ENCODE results near the gene POC1B.

The POC1B gene

DNA sequence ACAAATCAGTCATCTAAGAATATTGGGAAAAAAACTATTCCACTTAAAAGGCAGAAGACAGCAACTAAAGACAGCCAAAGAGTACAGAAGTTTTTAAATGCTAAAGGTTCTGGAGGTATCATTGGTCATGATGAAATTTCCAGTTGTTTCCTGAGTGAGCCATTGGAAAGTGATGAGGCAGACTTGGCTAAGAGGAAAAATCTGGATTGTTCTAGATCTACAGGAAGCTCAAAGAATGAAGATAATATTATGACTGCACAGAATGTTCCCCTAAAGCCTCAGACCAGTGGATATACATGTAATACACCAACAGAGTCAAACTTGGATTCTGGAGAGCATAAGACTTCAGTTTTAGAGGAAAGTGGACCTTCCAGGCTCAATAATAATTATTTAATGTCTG is 24.1 kb downstream of the POC1B start:
- DNase-seq (ENCODE audit: insufficient read length, low spot score): no peak
- TF ChIP-seq POLR2A (IDR thresholded peaks at IDR 0.05; ENCODE audit: low read depth, low read length) (no peak), TAF1 (IDR thresholded peaks at IDR 0.05; ENCODE audit: low read depth, low read length) (no peak)
- FAIRE-seq: no peak

GRCh38 chr12:89499857-89500256 is 26.0 kb downstream of the POC1B start:
- no peak for DNase-seq (ENCODE audit: insufficient read length, low spot score)
- FAIRE-seq: no peak
- no peak for TF ChIP-seq TAF1 (IDR thresholded peaks at IDR 0.05; ENCODE audit: low read depth, low read length)
- TF ChIP-seq POU2F2 (IDR thresholded peaks at IDR 0.05; ENCODE audit: low read depth, low read length): no peak
- TF ChIP-seq PAX5 (IDR thresholded peaks at IDR 0.05; ENCODE audit: insufficient read depth, low read length, severe bottlenecking): no peak
- TF ChIP-seq SPI1 (IDR thresholded peaks at IDR 0.05; ENCODE audit: low read depth, low read length): no peak
- no peak for TF ChIP-seq POLR2A (IDR thresholded peaks at IDR 0.05; ENCODE audit: low read depth, low read length)
- no peak for TF ChIP-seq POLR2AphosphoS5 (IDR thresholded peaks at IDR 0.05; ENCODE audit: low read depth, low read length)

DNA sequence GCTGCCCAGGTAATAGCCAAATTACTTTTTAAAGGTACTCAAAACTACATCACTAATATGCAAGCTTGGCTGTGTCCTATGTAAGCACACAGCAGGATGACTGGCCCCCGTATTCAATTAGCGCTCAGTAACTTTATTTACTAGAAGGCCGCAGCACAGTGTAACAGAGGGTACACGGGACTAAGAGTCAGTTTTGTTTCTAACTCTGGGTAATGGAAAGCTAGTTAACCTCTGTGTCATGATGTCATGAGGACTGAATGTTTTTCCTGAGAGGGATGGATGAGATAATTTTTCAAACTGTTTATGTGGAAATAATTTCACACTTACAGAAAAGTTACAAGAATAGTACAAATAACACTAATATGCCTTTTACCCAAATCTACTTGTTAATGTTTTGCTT is 28.4 kb downstream of the POC1B start:
- TF ChIP-seq PAX5 (IDR thresholded peaks at IDR 0.05; ENCODE audit: insufficient read depth, low read length, severe bottlenecking): no peak
- no peak for TF ChIP-seq TAF1 (IDR thresholded peaks at IDR 0.05; ENCODE audit: low read depth, low read length)
- no peak for TF ChIP-seq POLR2AphosphoS5 (IDR thresholded peaks at IDR 0.05; ENCODE audit: low read depth, low read length)
- no peak for TF ChIP-seq SPI1 (IDR thresholded peaks at IDR 0.05; ENCODE audit: low read depth, low read length)
- no peak for TF ChIP-seq POLR2A (IDR thresholded peaks at IDR 0.05; ENCODE audit: low read depth, low read length)
- no peak for TF ChIP-seq POU2F2 (IDR thresholded peaks at IDR 0.05; ENCODE audit: low read depth, low read length)
- no peak for FAIRE-seq
- no peak for DNase-seq (ENCODE audit: insufficient read length, low spot score)

DNA sequence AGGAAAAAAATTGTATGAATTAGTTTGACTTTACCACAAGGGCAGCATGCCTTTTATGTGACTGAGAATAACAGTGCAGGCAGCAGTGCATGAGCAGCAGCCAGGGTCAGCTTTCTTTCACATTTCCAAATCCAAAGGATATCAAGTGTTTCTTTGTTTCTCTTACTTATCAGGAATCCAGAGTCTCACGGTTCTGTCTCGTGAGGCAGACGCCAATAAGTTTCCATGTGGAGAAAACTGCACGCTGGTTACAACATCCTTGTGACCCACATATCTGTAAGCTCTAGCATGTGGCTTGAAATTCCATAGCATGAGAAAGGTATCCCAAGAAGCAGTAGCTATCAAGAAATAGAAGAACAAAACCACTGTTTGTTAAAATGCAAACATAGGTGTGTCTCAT is 28.8 kb downstream of the POC1B start:
- no peak for FAIRE-seq
- no peak for TF ChIP-seq POLR2AphosphoS5 (IDR thresholded peaks at IDR 0.05; ENCODE audit: low read depth, low read length)

DNA sequence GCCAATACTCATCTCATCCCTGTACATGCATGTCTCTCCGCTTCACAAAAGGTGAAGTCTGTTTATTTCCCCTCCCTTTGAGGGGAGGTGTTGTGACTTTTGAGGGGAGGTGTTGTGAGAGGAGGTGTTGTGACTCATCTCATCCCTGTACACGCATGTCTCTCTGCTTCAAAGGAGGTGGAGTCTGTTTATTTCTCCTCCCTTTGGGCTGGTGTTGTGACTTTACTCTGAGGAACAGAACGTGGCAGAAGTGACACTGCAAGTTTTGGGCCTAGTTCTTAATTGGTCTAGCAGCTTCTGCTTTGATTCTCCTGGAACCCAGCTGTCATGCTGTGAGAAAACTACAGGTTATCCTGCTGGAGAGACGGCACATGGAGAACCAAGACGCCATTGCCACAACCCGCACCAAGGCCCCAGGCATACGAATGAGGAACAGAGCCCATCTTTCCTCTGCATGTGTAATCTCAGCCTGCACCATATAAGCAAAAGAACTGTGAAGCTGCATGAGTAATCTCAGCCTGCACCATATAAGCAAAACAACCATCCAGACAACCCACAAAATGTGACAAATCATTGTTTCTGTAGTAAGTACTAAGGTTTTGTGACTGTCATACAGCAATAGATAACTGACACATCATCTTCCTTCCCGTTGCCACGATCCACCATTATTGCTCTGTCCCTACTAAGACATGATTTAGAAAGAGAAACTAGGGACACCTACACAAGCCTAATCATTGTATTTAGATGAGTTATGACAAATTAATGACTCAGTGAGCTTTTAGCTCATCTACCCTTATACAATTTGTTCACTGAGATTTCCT is 31.2 kb downstream of the POC1B start:
- no peak for DNase-seq (ENCODE audit: insufficient read length, low spot score)
- TF ChIP-seq SPI1 (IDR thresholded peaks at IDR 0.05; ENCODE audit: low read depth, low read length) (peak; percentile 44), TAF1 (IDR thresholded peaks at IDR 0.05; ENCODE audit: low read depth, low read length) (no peak)
- no peak for FAIRE-seq

More for the DNA sequence above, 28.8 kb downstream of the POC1B start:
- DNase-seq (ENCODE audit: insufficient read length, low spot score): no peak

DNA sequence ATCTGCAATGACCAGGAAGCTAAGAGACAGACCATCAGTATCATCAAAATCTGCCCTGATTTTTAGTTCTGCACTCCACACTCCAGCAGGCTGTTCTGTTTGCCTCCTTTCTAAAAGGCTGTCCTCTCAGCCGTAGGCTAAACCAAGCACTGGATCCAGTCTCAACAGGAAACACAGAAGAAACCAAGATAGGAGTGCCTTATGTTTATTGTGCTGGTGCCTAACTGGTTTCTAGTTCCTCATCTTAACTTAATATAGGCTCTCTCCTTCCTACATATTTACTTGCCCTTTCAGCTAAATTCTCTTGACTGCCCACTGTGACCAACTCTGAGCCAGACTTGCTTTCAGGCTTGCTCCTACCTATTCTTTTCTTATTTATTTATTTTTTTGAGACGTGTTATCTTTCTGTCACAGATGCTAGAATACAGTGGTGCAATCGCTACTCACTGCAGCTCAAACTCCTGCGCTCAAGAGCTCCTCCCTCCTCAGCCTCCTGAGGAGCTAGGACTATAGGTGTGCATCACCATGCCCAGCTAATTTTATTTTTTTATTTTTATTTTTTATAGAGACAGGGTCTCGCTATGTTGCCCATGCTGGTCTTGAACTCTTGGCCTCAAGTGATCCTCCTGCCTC is 32.1 kb downstream of the POC1B start:
- FAIRE-seq (no peak), DNase-seq (ENCODE audit: insufficient read length, low spot score) (no peak)
- TF ChIP-seq POLR2AphosphoS5 (IDR thresholded peaks at IDR 0.05; ENCODE audit: low read depth, low read length) (no peak), TAF1 (IDR thresholded peaks at IDR 0.05; ENCODE audit: low read depth, low read length) (no peak), SPI1 (IDR thresholded peaks at IDR 0.05; ENCODE audit: low read depth, low read length) (no peak), PAX5 (IDR thresholded peaks at IDR 0.05; ENCODE audit: insufficient read depth, low read length, severe bottlenecking) (no peak), POU2F2 (IDR thresholded peaks at IDR 0.05; ENCODE audit: low read depth, low read length) (no peak), POLR2A (IDR thresholded peaks at IDR 0.05; ENCODE audit: low read depth, low read length) (no peak)

DNA sequence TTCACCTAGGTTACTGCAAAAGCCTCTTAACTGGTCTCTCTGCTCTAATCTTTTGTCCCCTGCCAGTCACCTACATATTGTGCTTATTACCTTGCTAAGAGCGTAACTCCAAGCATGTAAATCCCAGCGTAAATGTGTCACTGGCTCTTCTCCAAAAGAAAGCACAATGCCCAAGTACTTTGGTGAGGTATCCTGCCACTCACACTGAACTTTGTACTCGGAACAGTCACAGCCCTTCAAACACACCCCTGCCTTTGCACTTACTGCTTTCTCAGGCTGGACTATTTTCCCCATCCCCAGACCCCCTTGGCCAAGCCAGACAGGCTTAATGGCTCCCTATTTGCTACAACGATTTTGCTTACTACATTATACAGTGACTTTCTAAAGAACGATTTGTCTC is 33.0 kb downstream of the POC1B start:
- DNase-seq (ENCODE audit: insufficient read length, low spot score): no peak
- TF ChIP-seq POLR2A (IDR thresholded peaks at IDR 0.05; ENCODE audit: low read depth, low read length) (no peak), PAX5 (IDR thresholded peaks at IDR 0.05; ENCODE audit: insufficient read depth, low read length, severe bottlenecking) (no peak), POLR2AphosphoS5 (IDR thresholded peaks at IDR 0.05; ENCODE audit: low read depth, low read length) (no peak), SPI1 (IDR thresholded peaks at IDR 0.05; ENCODE audit: low read depth, low read length) (no peak), TAF1 (IDR thresholded peaks at IDR 0.05; ENCODE audit: low read depth, low read length) (no peak), POU2F2 (IDR thresholded peaks at IDR 0.05; ENCODE audit: low read depth, low read length) (no peak)
- FAIRE-seq: no peak

GRCh38 chr12:89490922-89491321 is 34.9 kb downstream of the POC1B start:
- TF ChIP-seq POLR2A (IDR thresholded peaks at IDR 0.05; ENCODE audit: low read depth, low read length) (no peak), TAF1 (IDR thresholded peaks at IDR 0.05; ENCODE audit: low read depth, low read length) (no peak), SPI1 (IDR thresholded peaks at IDR 0.05; ENCODE audit: low read depth, low read length) (no peak), POU2F2 (IDR thresholded peaks at IDR 0.05; ENCODE audit: low read depth, low read length) (no peak), POLR2AphosphoS5 (IDR thresholded peaks at IDR 0.05; ENCODE audit: low read depth, low read length) (no peak), PAX5 (IDR thresholded peaks at IDR 0.05; ENCODE audit: insufficient read depth, low read length, severe bottlenecking) (no peak)
- DNase-seq (ENCODE audit: insufficient read length, low spot score) (no peak), FAIRE-seq (no peak)

- FAIRE-seq: no peak
- no peak for DNase-seq (ENCODE audit: insufficient read length, low spot score)
These were observed 39.6 kb downstream of the POC1B start for GRCh38 chr12:89486264-89486663.

DNA sequence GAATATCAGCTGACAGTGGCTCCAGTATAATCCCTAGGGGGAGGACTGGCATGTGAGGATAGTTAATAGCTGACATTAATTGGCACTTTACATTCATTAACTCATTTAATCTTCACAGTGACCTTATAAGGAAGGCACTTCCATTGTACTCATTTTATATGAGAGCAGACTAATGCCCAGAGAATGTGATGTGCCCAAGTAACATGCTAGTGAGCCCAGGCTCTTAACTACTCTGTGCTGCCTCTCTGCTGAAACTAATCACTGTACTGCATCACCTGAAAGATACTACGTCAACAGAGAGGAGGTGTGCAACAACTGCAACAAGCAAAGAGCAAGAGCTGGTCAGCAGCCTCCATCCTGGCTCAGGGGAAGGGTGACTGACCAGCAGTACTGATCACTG is 41.4 kb downstream of the POC1B start:
- DNase-seq (ENCODE audit: insufficient read length, low spot score) (no peak), FAIRE-seq (no peak)
- TF ChIP-seq POLR2A (IDR thresholded peaks at IDR 0.05; ENCODE audit: low read depth, low read length): no peak
- TF ChIP-seq POLR2AphosphoS5 (IDR thresholded peaks at IDR 0.05; ENCODE audit: low read depth, low read length): no peak
- TF ChIP-seq POU2F2 (IDR thresholded peaks at IDR 0.05; ENCODE audit: low read depth, low read length): no peak
- no peak for TF ChIP-seq TAF1 (IDR thresholded peaks at IDR 0.05; ENCODE audit: low read depth, low read length)
- no peak for TF ChIP-seq SPI1 (IDR thresholded peaks at IDR 0.05; ENCODE audit: low read depth, low read length)
- TF ChIP-seq PAX5 (IDR thresholded peaks at IDR 0.05; ENCODE audit: insufficient read depth, low read length, severe bottlenecking): no peak

More at GRCh38 chr12:89486264-89486663, 39.6 kb downstream of the POC1B start:
- TF ChIP-seq POLR2A (IDR thresholded peaks at IDR 0.05; ENCODE audit: low read depth, low read length): no peak
- TF ChIP-seq SPI1 (IDR thresholded peaks at IDR 0.05; ENCODE audit: low read depth, low read length): no peak
- TF ChIP-seq POU2F2 (IDR thresholded peaks at IDR 0.05; ENCODE audit: low read depth, low read length): no peak
- no peak for TF ChIP-seq POLR2AphosphoS5 (IDR thresholded peaks at IDR 0.05; ENCODE audit: low read depth, low read length)
- no peak for TF ChIP-seq TAF1 (IDR thresholded peaks at IDR 0.05; ENCODE audit: low read depth, low read length)
